GM18508 (cell line): Measurements from ENCODE around the gene MAP7D3.
"Not testable (repeated sequence)": the region's sequence is repeated elsewhere in the genome, so short reads cannot be mapped to it uniquely, and the experiment has no call there.

ENCODE experiments used
- ATAC-seq: cut with Tn5 transposase; IDR thresholded peaks from one replicate; pipeline ENCODE4 v1.9.1; 2021; ENCODE audit warnings: moderate number of reproducible peaks; ENCODE audit not compliant: insufficient read depth, unreplicated experiment

Gene MAP7D3

GRCh38 chrX:136255541-136255940, 4.3 kb upstream of the MAP7D3 start:
- ATAC-seq, result no peak

- no peak for ATAC-seq
These were observed 784 bp downstream of the MAP7D3 start for GRCh38 chrX:136250191-136251040.

- no peak for ATAC-seq
These were observed 5.0 kb downstream of the MAP7D3 start for GRCh38 chrX:136246201-136246600.

- ATAC-seq, result not testable (repeated sequence)
These were observed 13.4 kb downstream of the MAP7D3 start for GRCh38 chrX:136237849-136238248.

- no peak for ATAC-seq
These were observed 14.1 kb downstream of the MAP7D3 start for GRCh38 chrX:136237074-136237473.

GRCh38 chrX:136228839-136229207, 22.4 kb downstream of the MAP7D3 start:
- ATAC-seq, result no peak

GRCh38 chrX:136227948-136228838, 23.0 kb downstream of the MAP7D3 start:
- peak; percentile 50 for ATAC-seq

- ATAC-seq, result no peak
These were observed 24.1 kb downstream of the MAP7D3 start for GRCh38 chrX:136227074-136227473.

GRCh38 chrX:136221851-136222513, 29.2 kb downstream of the MAP7D3 start:
- ATAC-seq, result no peak

GRCh38 chrX:136220951-136221350, 30.2 kb downstream of the MAP7D3 start:
- ATAC-seq, result no peak

- no peak for ATAC-seq
These were observed 30.7 kb downstream of the MAP7D3 start for GRCh38 chrX:136220540-136220939.

GRCh38 chrX:136219893-136220292, 31.3 kb downstream of the MAP7D3 start:
- no peak for ATAC-seq

GRCh38 chrX:136215559-136215958, 35.6 kb downstream of the MAP7D3 start:
- no peak for ATAC-seq

- no peak for ATAC-seq
These were observed 36.6 kb downstream of the MAP7D3 start for GRCh38 chrX:136214551-136214950.

GRCh38 chrX:136212557-136213111, 38.6 kb downstream of the MAP7D3 start:
- ATAC-seq, result no peak

- no peak for ATAC-seq
These were observed 39.2 kb downstream of the MAP7D3 start for GRCh38 chrX:136211766-136212556.

GRCh38 chrX:136210806-136211205, 40.4 kb downstream of the MAP7D3 start:
- ATAC-seq, result no peak

GRCh38 chrX:136210243-136210642, 41.0 kb downstream of the MAP7D3 start:
- ATAC-seq, result no peak

GRCh38 chrX:136209751-136210150, 41.4 kb downstream of the MAP7D3 start:
- ATAC-seq, result no peak
